A673 (cell line): ENCODE measurements around the gene PALLD.

Experiments used
- EZH2 ChIP-seq: fragments of 200-600 bp; sonication (generic); IDR thresholded peaks from 2 replicates; pipeline ENCODE4 v1.6.1; 2017; ENCODE audit warnings: borderline replicate concordance, low read depth, mild to moderate bottlenecking, mixed read lengths, antibody characterized with exemption, low read length; ENCODE audit not compliant: poor library complexity, severe bottlenecking
- TF ChIP-seq, protein P1 (sequence below): fragments of 300-800, 200-600 bp; sonication (generic); conservative IDR thresholded peaks from 2 replicates; pipeline ENCODE4 v1.5.1; 2017; ENCODE audit warnings: low read depth, mild to moderate bottlenecking, antibody characterized with exemption, low read length, moderate library complexity, mixed read lengths

DNA sequence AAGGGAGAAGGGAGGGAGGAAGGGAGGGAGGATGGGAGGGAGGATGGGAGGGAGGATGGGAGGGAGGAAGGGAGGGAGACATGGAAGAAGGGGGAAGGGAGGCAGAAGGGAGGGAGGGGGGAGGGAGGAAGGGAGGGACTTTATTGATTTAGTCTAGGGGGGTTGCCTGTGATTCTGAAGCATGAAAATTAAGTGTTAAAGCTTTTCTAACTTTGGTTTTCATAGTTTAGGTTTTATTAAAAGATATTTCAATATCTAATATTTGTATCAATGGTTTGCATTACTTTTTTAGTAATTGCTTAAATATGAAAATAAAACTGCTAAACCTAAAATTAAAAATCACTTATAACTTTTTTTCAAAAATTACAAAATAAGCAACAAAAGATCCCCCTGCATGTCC lies 2.4 kb downstream of the PALLD start:
- TF ChIP-seq, protein P1, sequence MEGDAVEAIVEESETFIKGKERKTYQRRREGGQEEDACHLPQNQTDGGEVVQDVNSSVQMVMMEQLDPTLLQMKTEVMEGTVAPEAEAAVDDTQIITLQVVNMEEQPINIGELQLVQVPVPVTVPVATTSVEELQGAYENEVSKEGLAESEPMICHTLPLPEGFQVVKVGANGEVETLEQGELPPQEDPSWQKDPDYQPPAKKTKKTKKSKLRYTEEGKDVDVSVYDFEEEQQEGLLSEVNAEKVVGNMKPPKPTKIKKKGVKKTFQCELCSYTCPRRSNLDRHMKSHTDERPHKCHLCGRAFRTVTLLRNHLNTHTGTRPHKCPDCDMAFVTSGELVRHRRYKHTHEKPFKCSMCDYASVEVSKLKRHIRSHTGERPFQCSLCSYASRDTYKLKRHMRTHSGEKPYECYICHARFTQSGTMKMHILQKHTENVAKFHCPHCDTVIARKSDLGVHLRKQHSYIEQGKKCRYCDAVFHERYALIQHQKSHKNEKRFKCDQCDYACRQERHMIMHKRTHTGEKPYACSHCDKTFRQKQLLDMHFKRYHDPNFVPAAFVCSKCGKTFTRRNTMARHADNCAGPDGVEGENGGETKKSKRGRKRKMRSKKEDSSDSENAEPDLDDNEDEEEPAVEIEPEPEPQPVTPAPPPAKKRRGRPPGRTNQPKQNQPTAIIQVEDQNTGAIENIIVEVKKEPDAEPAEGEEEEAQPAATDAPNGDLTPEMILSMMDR: no peak
- no peak for TF ChIP-seq EZH2
